Fibroblast of villous mesenchyme (primary cell): ENCODE data around the gene ZNF184. TPM values are rescaled to one million over a fixed set of nuclear protein-coding genes. Genes with fewer than 3 reads are reported as not detected.

Source experiments
- DNase-seq: peaks from one replicate; pipeline ENCODE4 v3.0.0-alpha.2; 2010; ENCODE audit warnings: low read depth
- H3K4me3 ChIP-seq: 2 replicates; pipeline ENCODE4 v1.5.1; 2011; ENCODE audit warnings: low read depth, mild to moderate bottlenecking, low read length
- CTCF ChIP-seq: IDR thresholded peaks from 2 replicates; pipeline ENCODE4 v1.5.1; 2012; ENCODE audit warnings: low read depth, mild to moderate bottlenecking, low read length; ENCODE audit not compliant: insufficient read depth
- small RNA-seq: library from RNA; depleted of rRNA; stranded (forward); fragments of <200 nt; gene quantifications from one replicate; pipeline ENCODE3, GENCODE V24; 2012
- total RNA-seq: library from RNA; depleted of rRNA; stranded (reverse); fragments of >200 nt; gene quantifications from 2 replicates; pipeline ENCODE4 v1.2.3, GENCODE V29; 2012

Gene ZNF184
- total RNA-seq, 1 donor: 6.9 TPM

- H3K4me3 ChIP-seq: no peak overlapping the region
- no peak for DNase-seq
- no peak for TF ChIP-seq CTCF
Observed at GRCh38 chr6:27406085-27406484, 66.8 kb downstream of the ZNF184 start.

GRCh38 chr6:27400877-27401642 is 71.8 kb downstream of the ZNF184 start:
- DNase-seq: no peak
- H3K4me3 ChIP-seq: no peak overlapping the region
- TF ChIP-seq CTCF: no peak

Small RNA genes lying within 50 kb of the gene (small RNA-seq; reads per million reads assigned to genes)
- gene AL021918.1 (not detected), gene AL021918.2 (not detected), gene MCFD2P1 (not detected)

Other genes with a start within 250 kb of the ZNF184 start
- gene PRSS16, start 225.4 kb downstream of the ZNF184 start, total RNA-seq: under 0.01 TPM in 1 of 2 replicates, not detected in the other
- gene POM121L2, start 160.8 kb downstream of the ZNF184 start, total RNA-seq: not detected in 2 replicates
- 0.32 and 0.43 TPM in 2 replicates for gene ZNF391, start 84.3 kb downstream of the ZNF184 start, total RNA-seq